ENCODE data around the gene LRRC56. TPM values are rescaled to one million over a fixed set of nuclear protein-coding genes. Genes with fewer than 3 reads are reported as not detected.

LRRC56 gene
- total and polyA plus RNA-seq, 9 of the 15 experiments (the other 6 are each of a cell fraction or from before 2014, with no cell fraction given), result 0.03 to 4.5 (median 1.0) TPM; not detected in 1

DNA sequence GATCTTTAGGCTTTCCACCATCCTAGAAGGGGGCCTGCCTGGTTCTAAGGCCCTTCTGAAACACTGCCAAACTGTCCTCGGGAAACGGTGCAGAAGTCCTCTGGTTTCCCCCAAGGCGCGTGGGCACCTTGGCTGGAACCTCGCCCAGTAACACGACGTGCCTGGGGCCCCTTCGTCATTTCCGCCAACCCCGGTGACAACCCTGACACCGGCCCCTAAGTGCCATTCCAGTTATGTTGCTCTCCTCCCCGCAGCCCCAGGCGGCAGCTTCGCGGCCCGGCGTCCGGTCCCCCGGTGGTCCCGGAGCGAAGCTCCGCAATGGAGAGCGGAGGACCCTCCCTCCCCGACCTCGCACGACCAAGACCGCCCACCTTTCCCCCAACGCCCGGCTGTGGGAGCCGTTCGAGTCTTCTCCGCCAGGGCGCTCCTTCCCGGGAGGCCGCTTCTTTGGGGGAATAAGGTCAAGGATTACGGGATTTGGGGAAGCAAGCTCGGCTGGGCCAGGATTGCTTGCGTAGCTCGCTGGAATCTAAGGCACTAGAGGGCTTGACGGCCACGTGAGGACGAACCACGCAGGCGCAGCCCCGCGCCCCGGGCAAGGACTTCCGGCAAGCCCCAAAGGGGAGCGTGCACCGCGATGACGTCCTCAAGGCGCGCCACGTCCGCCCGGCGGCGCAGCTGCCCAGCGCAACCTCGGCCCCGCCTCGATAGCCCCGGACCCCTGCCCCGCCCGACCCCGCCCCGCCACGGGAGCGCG is 30.9 kb upstream of the LRRC56 start (continued):
- TF ChIP-seq, protein P1, sequence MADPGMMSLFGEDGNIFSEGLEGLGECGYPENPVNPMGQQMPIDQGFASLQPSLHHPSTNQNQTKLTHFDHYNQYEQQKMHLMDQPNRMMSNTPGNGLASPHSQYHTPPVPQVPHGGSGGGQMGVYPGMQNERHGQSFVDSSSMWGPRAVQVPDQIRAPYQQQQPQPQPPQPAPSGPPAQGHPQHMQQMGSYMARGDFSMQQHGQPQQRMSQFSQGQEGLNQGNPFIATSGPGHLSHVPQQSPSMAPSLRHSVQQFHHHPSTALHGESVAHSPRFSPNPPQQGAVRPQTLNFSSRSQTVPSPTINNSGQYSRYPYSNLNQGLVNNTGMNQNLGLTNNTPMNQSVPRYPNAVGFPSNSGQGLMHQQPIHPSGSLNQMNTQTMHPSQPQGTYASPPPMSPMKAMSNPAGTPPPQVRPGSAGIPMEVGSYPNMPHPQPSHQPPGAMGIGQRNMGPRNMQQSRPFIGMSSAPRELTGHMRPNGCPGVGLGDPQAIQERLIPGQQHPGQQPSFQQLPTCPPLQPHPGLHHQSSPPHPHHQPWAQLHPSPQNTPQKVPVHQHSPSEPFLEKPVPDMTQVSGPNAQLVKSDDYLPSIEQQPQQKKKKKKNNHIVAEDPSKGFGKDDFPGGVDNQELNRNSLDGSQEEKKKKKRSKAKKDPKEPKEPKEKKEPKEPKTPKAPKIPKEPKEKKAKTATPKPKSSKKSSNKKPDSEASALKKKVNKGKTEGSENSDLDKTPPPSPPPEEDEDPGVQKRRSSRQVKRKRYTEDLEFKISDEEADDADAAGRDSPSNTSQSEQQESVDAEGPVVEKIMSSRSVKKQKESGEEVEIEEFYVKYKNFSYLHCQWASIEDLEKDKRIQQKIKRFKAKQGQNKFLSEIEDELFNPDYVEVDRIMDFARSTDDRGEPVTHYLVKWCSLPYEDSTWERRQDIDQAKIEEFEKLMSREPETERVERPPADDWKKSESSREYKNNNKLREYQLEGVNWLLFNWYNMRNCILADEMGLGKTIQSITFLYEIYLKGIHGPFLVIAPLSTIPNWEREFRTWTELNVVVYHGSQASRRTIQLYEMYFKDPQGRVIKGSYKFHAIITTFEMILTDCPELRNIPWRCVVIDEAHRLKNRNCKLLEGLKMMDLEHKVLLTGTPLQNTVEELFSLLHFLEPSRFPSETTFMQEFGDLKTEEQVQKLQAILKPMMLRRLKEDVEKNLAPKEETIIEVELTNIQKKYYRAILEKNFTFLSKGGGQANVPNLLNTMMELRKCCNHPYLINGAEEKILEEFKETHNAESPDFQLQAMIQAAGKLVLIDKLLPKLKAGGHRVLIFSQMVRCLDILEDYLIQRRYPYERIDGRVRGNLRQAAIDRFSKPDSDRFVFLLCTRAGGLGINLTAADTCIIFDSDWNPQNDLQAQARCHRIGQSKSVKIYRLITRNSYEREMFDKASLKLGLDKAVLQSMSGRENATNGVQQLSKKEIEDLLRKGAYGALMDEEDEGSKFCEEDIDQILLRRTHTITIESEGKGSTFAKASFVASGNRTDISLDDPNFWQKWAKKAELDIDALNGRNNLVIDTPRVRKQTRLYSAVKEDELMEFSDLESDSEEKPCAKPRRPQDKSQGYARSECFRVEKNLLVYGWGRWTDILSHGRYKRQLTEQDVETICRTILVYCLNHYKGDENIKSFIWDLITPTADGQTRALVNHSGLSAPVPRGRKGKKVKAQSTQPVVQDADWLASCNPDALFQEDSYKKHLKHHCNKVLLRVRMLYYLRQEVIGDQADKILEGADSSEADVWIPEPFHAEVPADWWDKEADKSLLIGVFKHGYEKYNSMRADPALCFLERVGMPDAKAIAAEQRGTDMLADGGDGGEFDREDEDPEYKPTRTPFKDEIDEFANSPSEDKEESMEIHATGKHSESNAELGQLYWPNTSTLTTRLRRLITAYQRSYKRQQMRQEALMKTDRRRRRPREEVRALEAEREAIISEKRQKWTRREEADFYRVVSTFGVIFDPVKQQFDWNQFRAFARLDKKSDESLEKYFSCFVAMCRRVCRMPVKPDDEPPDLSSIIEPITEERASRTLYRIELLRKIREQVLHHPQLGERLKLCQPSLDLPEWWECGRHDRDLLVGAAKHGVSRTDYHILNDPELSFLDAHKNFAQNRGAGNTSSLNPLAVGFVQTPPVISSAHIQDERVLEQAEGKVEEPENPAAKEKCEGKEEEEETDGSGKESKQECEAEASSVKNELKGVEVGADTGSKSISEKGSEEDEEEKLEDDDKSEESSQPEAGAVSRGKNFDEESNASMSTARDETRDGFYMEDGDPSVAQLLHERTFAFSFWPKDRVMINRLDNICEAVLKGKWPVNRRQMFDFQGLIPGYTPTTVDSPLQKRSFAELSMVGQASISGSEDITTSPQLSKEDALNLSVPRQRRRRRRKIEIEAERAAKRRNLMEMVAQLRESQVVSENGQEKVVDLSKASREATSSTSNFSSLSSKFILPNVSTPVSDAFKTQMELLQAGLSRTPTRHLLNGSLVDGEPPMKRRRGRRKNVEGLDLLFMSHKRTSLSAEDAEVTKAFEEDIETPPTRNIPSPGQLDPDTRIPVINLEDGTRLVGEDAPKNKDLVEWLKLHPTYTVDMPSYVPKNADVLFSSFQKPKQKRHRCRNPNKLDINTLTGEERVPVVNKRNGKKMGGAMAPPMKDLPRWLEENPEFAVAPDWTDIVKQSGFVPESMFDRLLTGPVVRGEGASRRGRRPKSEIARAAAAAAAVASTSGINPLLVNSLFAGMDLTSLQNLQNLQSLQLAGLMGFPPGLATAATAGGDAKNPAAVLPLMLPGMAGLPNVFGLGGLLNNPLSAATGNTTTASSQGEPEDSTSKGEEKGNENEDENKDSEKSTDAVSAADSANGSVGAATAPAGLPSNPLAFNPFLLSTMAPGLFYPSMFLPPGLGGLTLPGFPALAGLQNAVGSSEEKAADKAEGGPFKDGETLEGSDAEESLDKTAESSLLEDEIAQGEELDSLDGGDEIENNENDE (IDR thresholded peaks at IDR 0.05; ENCODE audit: low read depth, low read length), result no peak
- TF ChIP-seq SIN3B (IDR thresholded peaks at IDR 0.05; ENCODE audit: low read depth) (peak; percentile 64), KAT8 (IDR thresholded peaks at IDR 0.05; ENCODE audit: low read depth) (no peak), POLR3A (IDR thresholded peaks at IDR 0.05; ENCODE audit: borderline replicate concordance, extremely low read depth, insufficient read depth, insufficient read length) (no peak), KLF16 (IDR thresholded peaks at IDR 0.05) (no peak), MECOM (CRISPR knock-in tag; IDR thresholded peaks at IDR 0.05) (no peak), NCOA6 (IDR thresholded peaks at IDR 0.05) (no peak), ERF (CRISPR knock-in tag; IDR thresholded peaks at IDR 0.05) (peak; percentile 67; the same call in 1 of the 2 replicates), SETDB1 (IDR thresholded peaks at IDR 0.05; ENCODE audit: low read length) (no peak), PHB2 (IDR thresholded peaks at IDR 0.05; ENCODE audit: low read depth) (no peak), PTRF (tag; IDR thresholded peaks at IDR 0.05) (no peak), ZNF41 (CRISPR knock-in tag; conservative IDR thresholded peaks at IDR 0.05) (0 out of 2 replicates have a peak, but pooled peaks have one; percentile 27), TBL1XR1 (IDR thresholded peaks at IDR 0.05; ENCODE audit: low read length in 2 of 2) (peak in 1 of 2 experiments; percentile 73; a peak in 1 of 4 replicates), PHTF2 (CRISPR knock-in tag; IDR thresholded peaks at IDR 0.05) (no peak)
- TF ChIP-seq, protein P2, sequence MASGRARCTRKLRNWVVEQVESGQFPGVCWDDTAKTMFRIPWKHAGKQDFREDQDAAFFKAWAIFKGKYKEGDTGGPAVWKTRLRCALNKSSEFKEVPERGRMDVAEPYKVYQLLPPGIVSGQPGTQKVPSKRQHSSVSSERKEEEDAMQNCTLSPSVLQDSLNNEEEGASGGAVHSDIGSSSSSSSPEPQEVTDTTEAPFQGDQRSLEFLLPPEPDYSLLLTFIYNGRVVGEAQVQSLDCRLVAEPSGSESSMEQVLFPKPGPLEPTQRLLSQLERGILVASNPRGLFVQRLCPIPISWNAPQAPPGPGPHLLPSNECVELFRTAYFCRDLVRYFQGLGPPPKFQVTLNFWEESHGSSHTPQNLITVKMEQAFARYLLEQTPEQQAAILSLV (tag; IDR thresholded peaks at IDR 0.05), result no peak
